Sciatic nerve (tissue), 2 donors: ENCODE data around the gene KANSL1. TPM values are rescaled to one million over a fixed set of nuclear protein-coding genes. Genes with fewer than 3 reads are reported as not detected.

Experiments
- ATAC-seq: fragments of 200-7000 bp; cut with Tn5 transposase; one replicate; pipeline ENCODE4 v1.9.1; 2020; ENCODE audit warnings: mild to moderate bottlenecking, moderate library complexity
- DNase-seq: peaks from one replicate; pipeline ENCODE4 v3.0.0-alpha.2; 2020; ENCODE audit warnings: low spot score
- intact Hi-C: fragments of 100-400 bp; cut with DNase I; formaldehyde crosslinking; loops from one replicate; pipeline ENCODE4 v1.14.2; 2022
- total RNA-seq: library from RNA; stranded (reverse); fragmentation: NEBNext Ultra II Directional; extraction: Animal tissue kit (Norgen Biotek cat#: 25700); gene quantifications from one replicate; pipeline ENCODE4 v1.2.1, GENCODE V29; 2021
- donor health status: DM: no; HTN: no; CAD: no.
- donor health status: DM: no; HTN: no; CAD: no.

Gene KANSL1
- total RNA-seq, 1 donor from 2014 or later = 108 TPM

GRCh38 chr17:46059486-46059885 lies 133.7 kb downstream of the KANSL1 start:
- DNase-seq (no peak), ATAC-seq (no peak)
- intact Hi-C loops = no loop called here

GRCh38 chr17:46057366-46057765 lies 135.9 kb downstream of the KANSL1 start:
- no peak for ATAC-seq
- DNase-seq = no peak
- intact Hi-C loops = no loop called here

- no peak for DNase-seq
- peak; percentile 61 for ATAC-seq
- intact Hi-C loops = no loop called here
Observed at GRCh38 chr17:46056800-46057304, 136.4 kb downstream of the KANSL1 start.

GRCh38 chr17:46053911-46054534 lies 139.2 kb downstream of the KANSL1 start:
- intact Hi-C loops = no loop called here
- ATAC-seq = no peak
- DNase-seq = no peak

GRCh38 chr17:46049656-46050055 lies 143.6 kb downstream of the KANSL1 start:
- no peak for DNase-seq
- ATAC-seq = no peak
- intact Hi-C loops = loop anchor here (5.0 kb wide), 1 partner anchor 143 kb away; the partner anchor contains the start of gene KANSL1

GRCh38 chr17:46047856-46048255 lies 145.4 kb downstream of the KANSL1 start:
- DNase-seq (no peak), ATAC-seq (no peak)
- intact Hi-C loops = loop anchor here (5.0 kb wide), 1 partner anchor 144 kb away; the partner anchor contains the start of gene KANSL1

GRCh38 chr17:46047398-46047797 lies 145.8 kb downstream of the KANSL1 start:
- no peak for ATAC-seq
- intact Hi-C loops = loop anchor here (5.0 kb wide), 1 partner anchor 145 kb away; the partner anchor contains the start of gene KANSL1
- DNase-seq = no peak

- no peak for DNase-seq
- peak; percentile 41 for ATAC-seq
- intact Hi-C loops = loop anchor here (5.0 kb wide), 1 partner anchor 145 kb away; the partner anchor contains the start of gene KANSL1
Observed at GRCh38 chr17:46046957-46047356, 146.3 kb downstream of the KANSL1 start.

- no peak for ATAC-seq
- intact Hi-C loops = loop anchor here (5.0 kb wide), 1 partner anchor 147 kb away; the partner anchor contains the start of gene KANSL1
- DNase-seq = no peak
Observed at GRCh38 chr17:46045639-46046038, 147.6 kb downstream of the KANSL1 start.

- no peak for ATAC-seq
- no peak for DNase-seq
- intact Hi-C loops = loop anchor here (5.0 kb wide), 1 partner anchor 147 kb away; the partner anchor contains the start of gene KANSL1
Observed at GRCh38 chr17:46044989-46045388, 148.2 kb downstream of the KANSL1 start.

GRCh38 chr17:46044286-46044928 lies 148.8 kb downstream of the KANSL1 start:
- peak; percentile 82 for DNase-seq
- ATAC-seq = peak; percentile 90
- intact Hi-C loops = no loop called here

- intact Hi-C loops = no loop called here
- ATAC-seq = no peak
- DNase-seq = no peak
Observed at GRCh38 chr17:46043606-46044005, 149.6 kb downstream of the KANSL1 start.

GRCh38 chr17:46042925-46043324 lies 150.3 kb downstream of the KANSL1 start:
- DNase-seq (no peak), ATAC-seq (no peak)
- intact Hi-C loops = no loop called here

GRCh38 chr17:46042246-46042645 lies 151.0 kb downstream of the KANSL1 start:
- intact Hi-C loops = no loop called here
- ATAC-seq (no peak), DNase-seq (no peak)

- intact Hi-C loops = loop anchor here (10.0 kb wide), 1 partner anchor 175 kb away; no protein-coding TSS in a partner anchor
- no peak for ATAC-seq
Observed at GRCh38 chr17:46039592-46040186, 153.5 kb downstream of the KANSL1 start.

GRCh38 chr17:46038937-46039336 lies 154.3 kb downstream of the KANSL1 start:
- DNase-seq = no peak
- no peak for ATAC-seq
- intact Hi-C loops = loop anchor here (10.0 kb wide), 1 partner anchor 176 kb away; no protein-coding TSS in a partner anchor

More at GRCh38 chr17:46039592-46040186, 153.5 kb downstream of the KANSL1 start:
- DNase-seq = no peak

- intact Hi-C loops = loop anchor here (10.0 kb wide), 1 partner anchor 176 kb away; no protein-coding TSS in a partner anchor
- ATAC-seq (no peak), DNase-seq (no peak)
Observed at GRCh38 chr17:46038414-46038813, 154.8 kb downstream of the KANSL1 start.

- DNase-seq (no peak), ATAC-seq (no peak)
- intact Hi-C loops = loop anchor here (10.0 kb wide), 1 partner anchor 177 kb away; no protein-coding TSS in a partner anchor
Observed at GRCh38 chr17:46037722-46038255, 155.4 kb downstream of the KANSL1 start.

GRCh38 chr17:46036491-46036890 lies 156.7 kb downstream of the KANSL1 start:
- intact Hi-C loops = loop anchor here (10.0 kb wide), 1 partner anchor 178 kb away; no protein-coding TSS in a partner anchor
- no peak for DNase-seq
- no peak for ATAC-seq
